HCT116 (cell line): ENCODE results near the gene ZNF274. TPM values are rescaled to one million over a fixed set of nuclear protein-coding genes. Genes with fewer than 3 reads are reported as not detected.
"Not testable (repeated sequence)": the region's sequence is repeated elsewhere in the genome, so short reads cannot be mapped to it uniquely, and the experiment has no call there.

Experiments
- ATAC-seq: fragments of 200-7000 bp; cut with Tn5 transposase; 2 replicates; pipeline ENCODE4 v1.9.1; 2020; ENCODE audit warnings: mild to moderate bottlenecking, moderate library complexity
- BruUV-seq: library from RNA; stranded (reverse); fragments of 400-500 nt; replicated peaks from 2 replicates; lab custom pipeline; 2021; lab: Mats Ljungman, UMichigan
- CTCF ChIA-PET: fragments of 300-600 bp; sonication (Branson Sonifier 250); formaldehyde crosslinking; loops from one replicate; lab custom pipeline; 2021; ENCODE audit warnings: antibody characterized with exemption; lab: Charles Lee
- POLR2A ChIA-PET: fragments of 300-600, 350-600 bp; sonication (Branson Sonifier 250); formaldehyde crosslinking; loops from one replicate; lab custom pipeline; 2021; ENCODE audit warnings: antibody characterized with exemption; lab: Charles Lee
- RAD21 ChIA-PET, 2 experiments: fragments of 300-600 bp; sonication (Branson Sonifier 250); formaldehyde crosslinking; loops; one replicate each; lab custom pipeline; 2023; ENCODE audit warnings: low total read pairs in 2 of 2; ENCODE audit not compliant: uncharacterized antibody in 2 of 2, unreplicated experiment in 2 of 2, low non-redundant PET in 1 of 2; lab: Charles Lee
- DNase-seq: peaks from one replicate; pipeline ENCODE4 v3.0.0-alpha.2; 2010; ENCODE audit warnings: low read depth, low spot score
- H2AFZ ChIP-seq: fragments of 200-600 bp; shearing (Covaris generic), sonication (generic); 2 replicates; pipeline ENCODE4 v1.6.1; 2017; ENCODE audit warnings: low read depth, mixed run types, mixed read lengths, antibody characterized with exemption, low read length; ENCODE audit not compliant: poor library complexity, severe bottlenecking
- H3K27ac ChIP-seq: 2 replicates; pipeline ENCODE4 v1.5.1; 2012; ENCODE audit warnings: low read depth, low read length
- H3K27me3 ChIP-seq: fragments of 200-600 bp; sonication (generic); 2 replicates; pipeline ENCODE4 v1.6.1; 2016; ENCODE audit warnings: mixed run types, low read length, mixed read lengths; ENCODE audit not compliant: insufficient read depth
- H3K36me3 ChIP-seq, 2 experiments: fragments of 200-500 bp in 1 of 2; fragments of 200-600 bp in 1 of 2; sonication (Bioruptor generic) in 1 of 2; sonication (generic) in 1 of 2; 2 replicates each; pipeline versions ENCODE4 v1.5.1 to v1.6.1; 2014 to 2016; ENCODE audit warnings: low read length in 2 of 2, inconsistent platforms in 1 of 2, mixed read lengths in 1 of 2, mixed run types in 1 of 2; ENCODE audit not compliant: insufficient read depth in 2 of 2, control insufficient read depth in 1 of 2
- H3K4me1 ChIP-seq, 2 experiments: fragments of 200-600 bp in 1 of 2; sonication (generic) in 1 of 2; 2 replicates each; pipeline versions ENCODE4 v1.5.1 to v1.6.1; 2012 to 2017; ENCODE audit warnings: low read length in 2 of 2, inconsistent platforms in 1 of 2, mild to moderate bottlenecking in 1 of 2, mixed read lengths in 1 of 2, mixed run types in 1 of 2, moderate library complexity in 1 of 2; ENCODE audit not compliant: insufficient read depth in 2 of 2, control insufficient read depth in 1 of 2
- H3K4me2 ChIP-seq: fragments of 200-600 bp; sonication (generic); 2 replicates; pipeline ENCODE4 v1.6.1; 2017; ENCODE audit warnings: mixed run types, low read length, mixed read lengths
- H3K4me3 ChIP-seq, 2 experiments: fragments of 200-600 bp in 1 of 2; sonication (generic) in 1 of 2; replicated peaks in 1 of 2; 2 replicates each; pipeline ENCODE4 v1.5.1; 2011 to 2016; ENCODE audit warnings: low read length in 2 of 2, control low read depth in 1 of 2, low read depth in 1 of 2, mild to moderate bottlenecking in 1 of 2, mixed read lengths in 1 of 2, mixed run types in 1 of 2
- H3K79me2 ChIP-seq: fragments of 200-600 bp; sonication (generic); 2 replicates; pipeline ENCODE4 v1.6.1; 2017; ENCODE audit warnings: mild to moderate bottlenecking, mixed run types, low read length, moderate library complexity, mixed read lengths; ENCODE audit not compliant: insufficient read depth
- H3K9ac ChIP-seq: fragments of 200-600 bp; sonication (generic); 2 replicates; pipeline ENCODE4 v1.6.1; 2016; ENCODE audit warnings: low read length, mixed read lengths
- H3K9me2 ChIP-seq: fragments of 200-600 bp; sonication (generic), shearing (Covaris generic); 2 replicates; pipeline ENCODE4 v1.6.1; 2017; ENCODE audit warnings: mixed run types, mild to moderate bottlenecking, moderate library complexity; ENCODE audit not compliant: insufficient read depth
- H3K9me3 ChIP-seq, 2 experiments: fragments of 200-500 bp in 1 of 2; fragments of 200-600 bp in 1 of 2; sonication (Bioruptor generic) in 1 of 2; sonication (generic) in 1 of 2; 2 replicates each; pipeline ENCODE4 v1.6.1; 2014 to 2017; ENCODE audit warnings: low read length in 2 of 2, mixed read lengths in 2 of 2, inconsistent platforms in 1 of 2, low read depth in 1 of 2, mild to moderate bottlenecking in 1 of 2, mixed run types in 1 of 2, moderate library complexity in 1 of 2; ENCODE audit not compliant: control insufficient read depth in 1 of 2, insufficient read depth in 1 of 2
- H4K20me1 ChIP-seq: fragments of 200-600 bp; sonication (generic), shearing (Covaris generic); 2 replicates; pipeline ENCODE4 v1.6.1; 2017; ENCODE audit warnings: mixed run types, mild to moderate bottlenecking, moderate library complexity; ENCODE audit not compliant: insufficient read depth
- CEBPB ChIP-seq: IDR thresholded peaks from 2 replicates; pipeline ENCODE4 v1.6.1; 2012; ENCODE audit warnings: low read depth
- EGR1 ChIP-seq: IDR thresholded peaks from 2 replicates; pipeline ENCODE4 v1.6.1; 2012; ENCODE audit warnings: low read depth
- EZH2 ChIP-seq: fragments of 200-600 bp; sonication (generic); IDR thresholded peaks from 2 replicates; pipeline ENCODE4 v1.6.1; 2017; ENCODE audit warnings: antibody characterized with exemption, mixed run types
- FOSL1 ChIP-seq: IDR thresholded peaks from 2 replicates; pipeline ENCODE4 v1.6.1; 2012; ENCODE audit warnings: low read depth
- JUND ChIP-seq: IDR thresholded peaks from 2 replicates; pipeline ENCODE4 v1.6.1; 2012
- POLR2AphosphoS5 ChIP-seq: IDR thresholded peaks from 2 replicates; pipeline ENCODE4 v1.6.1; 2011; ENCODE audit warnings: mild to moderate bottlenecking, low read depth, low read length, moderate library complexity
- RAD21 ChIP-seq: IDR thresholded peaks from 2 replicates; pipeline ENCODE4 v1.6.1; 2012; ENCODE audit warnings: low read depth, mild to moderate bottlenecking
- REST ChIP-seq: IDR thresholded peaks from 2 replicates; pipeline ENCODE4 v1.6.1; 2012; ENCODE audit warnings: low read depth
- SIN3A ChIP-seq: IDR thresholded peaks from 2 replicates; pipeline ENCODE4 v1.6.1; 2012; ENCODE audit warnings: low read depth
- SP1 ChIP-seq: IDR thresholded peaks from 2 replicates; pipeline ENCODE4 v1.6.1; 2012; ENCODE audit warnings: low read depth
- SRF ChIP-seq: IDR thresholded peaks from 2 replicates; pipeline ENCODE4 v1.6.1; 2012; ENCODE audit warnings: low read depth
- ZNF274 ChIP-seq: fragments of 200-500 bp; sonication (Bioruptor generic); IDR thresholded peaks from 2 replicates; pipeline ENCODE4 v1.6.1; 2014; ENCODE audit warnings: mild to moderate bottlenecking, low read depth, low read length, inconsistent platforms
- intact Hi-C: fragments of 100-400 bp; cut with micrococcal nuclease; formaldehyde crosslinking; loops from 2 replicates; pipeline ENCODE4 v1.10.0; 2022
- total RNA-seq: library from RNA; stranded (reverse); gene quantifications from one replicate; pipeline ENCODE4 v1.2.1, GENCODE V29; 2021; ENCODE audit not compliant: unreplicated experiment
- TF ChIP-seq, protein P1 (sequence below), 3 experiments: fragments of 200-600 bp in 1 of 3; sonication (generic) in 1 of 3; IDR thresholded peaks in 2 of 3; conservative IDR thresholded peaks in 1 of 3; 2 replicates each; pipeline ENCODE4 v1.5.1; 2012 to 2017; ENCODE audit warnings: low read depth in 2 of 3, low read length in 2 of 3, antibody characterized with exemption in 1 of 3, borderline replicate concordance in 1 of 3, control low read depth in 1 of 3, mild to moderate bottlenecking in 1 of 3, mixed read lengths in 1 of 3, mixed run types in 1 of 3, moderate library complexity in 1 of 3; ENCODE audit not compliant: insufficient read depth in 1 of 3
- TF ChIP-seq, protein P2 (sequence below): IDR thresholded peaks from 2 replicates; pipeline ENCODE4 v1.6.1; 2012

Gene ZNF274
- total RNA-seq, 1 experiment from 2014 or later: 7.8 TPM

DNA sequence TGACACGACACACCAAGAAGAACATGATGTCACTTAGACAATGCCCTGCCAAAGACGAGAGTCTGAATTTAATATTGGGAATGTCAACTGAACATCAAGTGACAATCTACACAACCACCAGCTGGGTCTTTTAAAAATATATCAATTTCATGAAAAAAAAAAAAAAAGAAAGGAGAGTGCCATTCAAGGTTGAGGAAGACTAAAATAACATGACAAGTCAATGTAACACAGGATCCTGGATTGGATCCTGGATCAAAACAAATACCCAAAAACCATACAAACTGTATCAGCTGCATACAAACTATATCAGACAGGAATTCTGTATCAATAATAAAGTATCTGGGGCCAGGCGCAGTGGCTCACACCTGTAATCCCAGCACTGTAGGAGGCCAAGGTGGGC, 37.0 kb upstream of the ZNF274 start:
- BruUV-seq: no TSS peak
- no peaks in the 10 kb centered on the region for H3K79me2 ChIP-seq
- H4K20me1 ChIP-seq: no peaks in the 10 kb centered on the region
- no peak overlapping the region for H3K4me2 ChIP-seq
- H3K4me3 ChIP-seq: no peak overlapping the region
- RAD21 ChIA-PET: no interaction called here
- no peak for DNase-seq
- intact Hi-C loops: no loop called here
- CTCF ChIA-PET: no interaction called here
- H3K9ac ChIP-seq: no peak overlapping the region
- H3K36me3 ChIP-seq: no peaks in the 10 kb centered on the region
- no peak for ATAC-seq
- no peaks in the 10 kb centered on the region for H3K9me2 ChIP-seq
- POLR2A ChIA-PET: no interaction called here
- TF ChIP-seq SP1 (no peak), EZH2 (no peak), ZNF274 (no peak), POLR2AphosphoS5 (no peak), EGR1 (no peak), SIN3A (no peak), FOSL1 (no peak), JUND (no peak), RAD21 (no peak), SRF (no peak), REST (no peak), CEBPB (no peak)
- TF ChIP-seq, protein P1, sequence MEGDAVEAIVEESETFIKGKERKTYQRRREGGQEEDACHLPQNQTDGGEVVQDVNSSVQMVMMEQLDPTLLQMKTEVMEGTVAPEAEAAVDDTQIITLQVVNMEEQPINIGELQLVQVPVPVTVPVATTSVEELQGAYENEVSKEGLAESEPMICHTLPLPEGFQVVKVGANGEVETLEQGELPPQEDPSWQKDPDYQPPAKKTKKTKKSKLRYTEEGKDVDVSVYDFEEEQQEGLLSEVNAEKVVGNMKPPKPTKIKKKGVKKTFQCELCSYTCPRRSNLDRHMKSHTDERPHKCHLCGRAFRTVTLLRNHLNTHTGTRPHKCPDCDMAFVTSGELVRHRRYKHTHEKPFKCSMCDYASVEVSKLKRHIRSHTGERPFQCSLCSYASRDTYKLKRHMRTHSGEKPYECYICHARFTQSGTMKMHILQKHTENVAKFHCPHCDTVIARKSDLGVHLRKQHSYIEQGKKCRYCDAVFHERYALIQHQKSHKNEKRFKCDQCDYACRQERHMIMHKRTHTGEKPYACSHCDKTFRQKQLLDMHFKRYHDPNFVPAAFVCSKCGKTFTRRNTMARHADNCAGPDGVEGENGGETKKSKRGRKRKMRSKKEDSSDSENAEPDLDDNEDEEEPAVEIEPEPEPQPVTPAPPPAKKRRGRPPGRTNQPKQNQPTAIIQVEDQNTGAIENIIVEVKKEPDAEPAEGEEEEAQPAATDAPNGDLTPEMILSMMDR (IDR thresholded peaks at IDR 0.05 in 2 of 3, conservative IDR thresholded peaks at IDR 0.05 in 1 of 3; ENCODE audit: borderline replicate concordance in 1 of 3, insufficient read depth in 1 of 3, low read depth in 2 of 3, low read length in 2 of 3): no peak
- TF ChIP-seq, protein P2, sequence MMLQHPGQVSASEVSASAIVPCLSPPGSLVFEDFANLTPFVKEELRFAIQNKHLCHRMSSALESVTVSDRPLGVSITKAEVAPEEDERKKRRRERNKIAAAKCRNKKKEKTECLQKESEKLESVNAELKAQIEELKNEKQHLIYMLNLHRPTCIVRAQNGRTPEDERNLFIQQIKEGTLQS: no peak
- H3K27me3 ChIP-seq: no peaks in the 10 kb centered on the region
- H3K4me1 ChIP-seq: no peaks in the 10 kb centered on the region
- H3K27ac ChIP-seq: no peak overlapping the region
- H3K9me3 ChIP-seq: peaks cover 8 to 12% of the 10 kb centered on the region in 2 experiments; a peak in 2 of 4 replicates
- no peak overlapping the region for H2AFZ ChIP-seq

DNA sequence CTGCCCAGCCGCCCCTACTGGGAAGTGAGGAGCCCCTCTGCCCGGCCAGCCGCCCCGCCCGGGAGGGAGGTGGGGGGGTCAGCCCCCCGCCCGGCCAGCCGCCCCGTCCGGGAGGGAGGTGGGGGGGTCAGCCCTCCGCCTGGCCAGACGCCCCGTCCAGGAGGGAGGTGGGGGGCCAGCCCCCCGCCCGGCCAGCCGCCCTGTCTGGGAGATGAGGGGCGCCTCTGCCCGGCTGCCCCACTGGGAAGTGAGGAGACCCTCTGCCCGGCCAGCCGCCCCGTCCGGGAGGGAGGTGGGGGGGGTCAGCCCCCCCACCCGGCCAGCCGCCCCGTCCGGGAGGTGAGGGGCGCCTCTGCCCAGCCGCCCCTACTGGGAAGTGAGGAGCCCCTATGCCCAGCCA, 35.4 kb upstream of the ZNF274 start:
- H3K4me2 ChIP-seq, H3K9ac ChIP-seq, H3K9me2 ChIP-seq, RAD21 ChIA-PET, H3K79me2 ChIP-seq, H3K36me3 ChIP-seq, POLR2A ChIA-PET, H4K20me1 ChIP-seq, BruUV-seq, H2AFZ ChIP-seq, H3K4me3 ChIP-seq, H3K27me3 ChIP-seq, H3K27ac ChIP-seq, DNase-seq, ATAC-seq, H3K4me1 ChIP-seq, intact Hi-C loops, CTCF ChIA-PET: not testable (repeated sequence)
- peaks cover 8 to 16% of the 10 kb centered on the region in 2 experiments; a peak in 2 of 4 replicates for H3K9me3 ChIP-seq
